H9 (cell line): Measurements from ENCODE around the gene B3GNT2. TPM values are rescaled to one million over a fixed set of nuclear protein-coding genes. Genes with fewer than 3 reads are reported as not detected.

Experiments
- DNase-seq: peaks from one replicate; pipeline ENCODE4 v3.0.0-alpha.2; 2017
- H2AFZ ChIP-seq: one replicate; pipeline ENCODE4 v1.6.1; 2013; ENCODE audit warnings: mild to moderate bottlenecking, low read length, control low read depth, moderate library complexity
- H2AK5ac ChIP-seq: 2 replicates; pipeline ENCODE4 v1.6.1; 2013; ENCODE audit warnings: low read length, control low read depth, mixed read lengths; ENCODE audit not compliant: insufficient read length
- H2BK120ac ChIP-seq: one replicate; pipeline ENCODE4 v1.6.1; 2013; ENCODE audit warnings: low read depth, mild to moderate bottlenecking, low read length, control low read depth, inconsistent platforms; ENCODE audit not compliant: poor library complexity, severe bottlenecking
- H2BK12ac ChIP-seq: 2 replicates; pipeline ENCODE4 v1.6.1; 2013; ENCODE audit warnings: low read length, control low read depth, mixed read lengths, low read depth; ENCODE audit not compliant: insufficient read length
- H2BK15ac ChIP-seq: 2 replicates; pipeline ENCODE4 v1.6.1; 2013; ENCODE audit warnings: low read depth, low read length, control low read depth
- H2BK20ac ChIP-seq: one replicate; pipeline ENCODE4 v1.6.1; 2013; ENCODE audit warnings: low read depth, mild to moderate bottlenecking, low read length, control low read depth, inconsistent platforms; ENCODE audit not compliant: poor library complexity, severe bottlenecking
- H2BK5ac ChIP-seq: 2 replicates; pipeline ENCODE4 v1.6.1; 2013; ENCODE audit warnings: low read length, control low read depth, mixed read lengths; ENCODE audit not compliant: insufficient read length
- H3K14ac ChIP-seq: 2 replicates; pipeline ENCODE4 v1.6.1; 2013; ENCODE audit warnings: low read length, control low read depth; ENCODE audit not compliant: insufficient read depth
- H3K18ac ChIP-seq: 2 replicates; pipeline ENCODE4 v1.6.1; 2013; ENCODE audit warnings: low read depth, mild to moderate bottlenecking, mixed read lengths, low read length, control low read depth; ENCODE audit not compliant: insufficient read length
- H3K23ac ChIP-seq: 2 replicates; pipeline ENCODE4 v1.6.1; 2013; ENCODE audit warnings: low read length, control low read depth, mixed read lengths, low read depth; ENCODE audit not compliant: insufficient read length
- H3K23me2 ChIP-seq: 2 replicates; pipeline ENCODE4 v1.6.1; 2013; ENCODE audit warnings: low read depth, mild to moderate bottlenecking, mixed read lengths, low read length, control low read depth; ENCODE audit not compliant: insufficient read length, poor library complexity, severe bottlenecking
- H3K27ac ChIP-seq: 2 replicates; pipeline ENCODE4 v1.5.1; 2013; ENCODE audit warnings: low read length, control low read depth, mixed read lengths, low read depth; ENCODE audit not compliant: insufficient read length
- H3K27me3 ChIP-seq: 2 replicates; pipeline ENCODE4 v1.6.1; 2013; ENCODE audit warnings: low read length, control low read depth, inconsistent platforms; ENCODE audit not compliant: insufficient read depth
- H3K4ac ChIP-seq: 2 replicates; pipeline ENCODE4 v1.6.1; 2013; ENCODE audit warnings: low read depth, mild to moderate bottlenecking, control low read depth, inconsistent platforms, low read length, moderate library complexity
- H3K4me1 ChIP-seq: 2 replicates; pipeline ENCODE4 v1.6.1; 2013; ENCODE audit warnings: low read length, control low read depth, inconsistent platforms; ENCODE audit not compliant: insufficient read depth
- H3K4me2 ChIP-seq: 2 replicates; pipeline ENCODE4 v1.6.1; 2013; ENCODE audit warnings: low read length, control low read depth, mixed read lengths; ENCODE audit not compliant: insufficient read length, insufficient read depth
- H3K56ac ChIP-seq: 2 replicates; pipeline ENCODE4 v1.6.1; 2013; ENCODE audit warnings: low read depth, mild to moderate bottlenecking, mixed read lengths, low read length, control low read depth; ENCODE audit not compliant: insufficient read length
- H3K79me1 ChIP-seq: 2 replicates; pipeline ENCODE4 v1.6.1; 2013; ENCODE audit warnings: low read depth, mild to moderate bottlenecking, moderate library complexity, low read length, control low read depth, inconsistent platforms; ENCODE audit not compliant: insufficient read depth, poor library complexity, severe bottlenecking
- H3K79me2 ChIP-seq: 2 replicates; pipeline ENCODE4 v1.6.1; 2013; ENCODE audit warnings: low read length, control low read depth, inconsistent platforms; ENCODE audit not compliant: insufficient read depth
- H3K9ac ChIP-seq: 2 replicates; pipeline ENCODE4 v1.6.1; 2013; ENCODE audit warnings: low read length, control low read depth, mixed read lengths; ENCODE audit not compliant: insufficient read length; ENCODE audit errors: extremely low read depth
- H3K9me3 ChIP-seq: one replicate; pipeline ENCODE4 v1.6.1; 2013; ENCODE audit warnings: low read depth, low read length, inconsistent platforms; ENCODE audit not compliant: control insufficient read depth
- H3T11ph ChIP-seq: one replicate; pipeline ENCODE4 v1.6.1; 2013; ENCODE audit warnings: mild to moderate bottlenecking, low read length, control low read depth, inconsistent platforms
- H4K20me1 ChIP-seq: one replicate; pipeline ENCODE4 v1.6.1; 2013; ENCODE audit not compliant: control insufficient read depth, insufficient read length, insufficient read depth
- H4K5ac ChIP-seq: 2 replicates; pipeline ENCODE4 v1.6.1; 2013; ENCODE audit warnings: low read depth, mild to moderate bottlenecking, mixed read lengths, low read length, control low read depth; ENCODE audit not compliant: insufficient read length
- H4K8ac ChIP-seq: replicated peaks from 2 replicates; pipeline ENCODE4 v1.6.1; 2013; ENCODE audit warnings: low read length, control low read depth, mixed read lengths, low read depth; ENCODE audit not compliant: insufficient read length
- H4K91ac ChIP-seq: 2 replicates; pipeline ENCODE4 v1.6.1; 2013; ENCODE audit warnings: low read depth, mild to moderate bottlenecking, moderate library complexity, mixed read lengths, low read length, control low read depth; ENCODE audit not compliant: insufficient read length
- H3K27ac Mint-ChIP-seq, 3 experiments: 2 replicates in 2 of 3; 3 replicates in 1 of 3; pipeline ENCODE4 v1.8.0; 2020 to 2021; ENCODE audit warnings: mixed read lengths in 3 of 3, mild to moderate bottlenecking in 1 of 3, moderate library complexity in 1 of 3
- H3K27me3 Mint-ChIP-seq: 2 replicates; pipeline ENCODE4 v1.8.0; 2021; ENCODE audit warnings: low read depth, mild to moderate bottlenecking, moderate library complexity, mixed read lengths
- H3K36me3 Mint-ChIP-seq, 3 experiments: 2 replicates in 2 of 3; 3 replicates in 1 of 3; pipeline ENCODE4 v1.8.0; 2020 to 2021; ENCODE audit warnings: low read depth in 3 of 3, mixed read lengths in 3 of 3; ENCODE audit not compliant: insufficient read depth in 1 of 3
- H3K4me1 Mint-ChIP-seq, 2 experiments: 2 replicates each; pipeline ENCODE4 v1.8.0; 2020; ENCODE audit warnings: mixed read lengths in 2 of 2
- H3K4me3 Mint-ChIP-seq, 2 experiments: 2 replicates in 1 of 2; 3 replicates in 1 of 2; pipeline ENCODE4 v1.8.0; 2020 to 2021; ENCODE audit warnings: mild to moderate bottlenecking in 2 of 2, mixed read lengths in 2 of 2, moderate library complexity in 1 of 2
- H3K9me3 Mint-ChIP-seq, 2 experiments: 2 replicates in 1 of 2; 3 replicates in 1 of 2; pipeline ENCODE4 v1.8.0; 2020; ENCODE audit warnings: mild to moderate bottlenecking in 2 of 2, mixed read lengths in 2 of 2, moderate library complexity in 1 of 2
- WGBS: extraction: QIAGEN DNeasy Blood & Tissue Kit; methylation state at CpG from one replicate; pipeline ENCODE4 v1.1.7; 2013; ENCODE audit warnings: missing lambda C conversion rate, low lambda C conversion rate, mixed read lengths; ENCODE audit not compliant: insufficient read length; ENCODE audit errors: extremely low coverage; 5-methylcytosine and 5-hydroxymethylcytosine counted together
- total RNA-seq: library from RNA; stranded (reverse); gene quantifications from 2 replicates; pipeline ENCODE4 v1.2.1, GENCODE V29; 2021
- TF ChIP-seq, protein P1 (sequence below): fragments of 200-600 bp; sonication (generic); conservative IDR thresholded peaks from 3 replicates; pipeline ENCODE4 v1.8.0; 2021; ENCODE audit warnings: antibody characterized with exemption, mild to moderate bottlenecking

Gene B3GNT2
- total RNA-seq, 1 experiment from 2014 or later: 55.3 TPM

DNA sequence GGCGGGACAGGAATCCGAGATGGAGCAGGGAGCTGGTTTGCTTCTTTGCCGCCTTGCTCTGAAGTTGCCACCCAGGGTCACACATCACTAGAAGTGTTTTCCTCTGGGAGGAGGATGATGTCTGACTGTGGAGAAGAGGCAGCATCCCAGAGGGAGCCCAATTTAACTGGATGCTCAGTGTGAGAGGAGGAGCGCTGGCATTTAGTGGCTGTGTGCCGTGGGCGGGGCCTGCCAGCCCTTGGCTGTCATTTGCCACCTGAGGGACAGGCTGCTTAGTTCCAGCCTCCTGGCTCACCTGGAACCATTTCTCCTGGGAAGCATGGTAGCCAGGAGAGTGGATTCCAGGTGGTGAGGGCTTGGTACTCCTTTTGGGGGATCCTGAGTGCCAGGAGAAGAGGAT, 9.6 kb downstream of the B3GNT2 start:
- H2AK5ac ChIP-seq: no peak overlapping the region
- no peak overlapping the region for H3K9ac ChIP-seq
- peaks cover 3% of the 10 kb centered on the region for H3K79me1 ChIP-seq
- no peak overlapping the region for H4K91ac ChIP-seq
- H3K4me2 ChIP-seq: no peak overlapping the region
- H2BK12ac ChIP-seq: no peak overlapping the region
- no peak for DNase-seq
- H3K79me2 ChIP-seq: peaks cover 75% of the 10 kb centered on the region; the same call in 1 of the 2 replicates
- peaks cover 0 to 2% (median 2%) of the 10 kb centered on the region in 3 experiments; a peak in 3 of 7 replicates for H3K36me3 Mint-ChIP-seq
- no CpG with 5 or more reads among the region's 6 CpGs for WGBS
- H4K8ac ChIP-seq: no peak overlapping the region
- H3K56ac ChIP-seq: no peak overlapping the region
- H3K27ac ChIP-seq: no peak overlapping the region
- H3K9me3 ChIP-seq: no peaks in the 10 kb centered on the region
- no peak overlapping the region for H3K14ac ChIP-seq
- no peak overlapping the region for H3K4ac ChIP-seq
- no peaks in the 10 kb centered on the region for H3K9me3 Mint-ChIP-seq
- H3K4me1 Mint-ChIP-seq: peaks cover 81 to 85% of the 10 kb centered on the region in 2 experiments
- H3K4me3 Mint-ChIP-seq: no peak overlapping the region
- H3K23me2 ChIP-seq: no peaks in the 10 kb centered on the region
- H2BK15ac ChIP-seq: no peak overlapping the region
- H3K27me3 Mint-ChIP-seq: no peaks in the 10 kb centered on the region
- H2AFZ ChIP-seq: no peak overlapping the region
- no peak overlapping the region for H3T11ph ChIP-seq
- peak overlapping the region in 1 of 3 experiments; percentile 62; a peak in 1 of 7 replicates for H3K27ac Mint-ChIP-seq
- no peak overlapping the region for H2BK5ac ChIP-seq
- H3K4me1 ChIP-seq: peaks cover 9% of the 10 kb centered on the region; the same call in 1 of the 2 replicates
- TF ChIP-seq, protein P1, sequence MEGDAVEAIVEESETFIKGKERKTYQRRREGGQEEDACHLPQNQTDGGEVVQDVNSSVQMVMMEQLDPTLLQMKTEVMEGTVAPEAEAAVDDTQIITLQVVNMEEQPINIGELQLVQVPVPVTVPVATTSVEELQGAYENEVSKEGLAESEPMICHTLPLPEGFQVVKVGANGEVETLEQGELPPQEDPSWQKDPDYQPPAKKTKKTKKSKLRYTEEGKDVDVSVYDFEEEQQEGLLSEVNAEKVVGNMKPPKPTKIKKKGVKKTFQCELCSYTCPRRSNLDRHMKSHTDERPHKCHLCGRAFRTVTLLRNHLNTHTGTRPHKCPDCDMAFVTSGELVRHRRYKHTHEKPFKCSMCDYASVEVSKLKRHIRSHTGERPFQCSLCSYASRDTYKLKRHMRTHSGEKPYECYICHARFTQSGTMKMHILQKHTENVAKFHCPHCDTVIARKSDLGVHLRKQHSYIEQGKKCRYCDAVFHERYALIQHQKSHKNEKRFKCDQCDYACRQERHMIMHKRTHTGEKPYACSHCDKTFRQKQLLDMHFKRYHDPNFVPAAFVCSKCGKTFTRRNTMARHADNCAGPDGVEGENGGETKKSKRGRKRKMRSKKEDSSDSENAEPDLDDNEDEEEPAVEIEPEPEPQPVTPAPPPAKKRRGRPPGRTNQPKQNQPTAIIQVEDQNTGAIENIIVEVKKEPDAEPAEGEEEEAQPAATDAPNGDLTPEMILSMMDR: no peak
- no peaks in the 10 kb centered on the region for H3K27me3 ChIP-seq
- H3K18ac ChIP-seq: no peak overlapping the region
- no peak overlapping the region for H3K23ac ChIP-seq
- H2BK20ac ChIP-seq: no peak overlapping the region
- H2BK120ac ChIP-seq: no peak overlapping the region
- H4K5ac ChIP-seq: no peak overlapping the region
- no peaks in the 10 kb centered on the region for H4K20me1 ChIP-seq
